Esophagus mucosa (tissue), 1 donor: ENCODE data around the gene MAGEA8. TPM values are rescaled to one million over a fixed set of nuclear protein-coding genes. Genes with fewer than 3 reads are reported as not detected.
"Not testable (repeated sequence)": the region's sequence is repeated elsewhere in the genome, so short reads cannot be mapped to it uniquely, and the experiment has no call there.

Experiments
- ATAC-seq: fragments of 200-7000 bp; cut with Tn5 transposase; one replicate; pipeline ENCODE4 v1.9.1; 2020
- total RNA-seq: library from RNA; stranded (reverse); gene quantifications from one replicate; pipeline ENCODE4 v1.2.4, GENCODE V29; 2023
- donor health status: DM: yes; HTN: yes; CAD: no.

MAGEA8 gene
- total RNA-seq, 1 donor from 2014 or later: not detected

- no peak for ATAC-seq
Measured at GRCh38 chrX:149908308-149908707, 27.3 kb downstream of the MAGEA8 start.

GRCh38 chrX:149908727-149909126, 27.7 kb downstream of the MAGEA8 start:
- ATAC-seq: no peak

GRCh38 chrX:149909324-149910177, 28.6 kb downstream of the MAGEA8 start:
- peak; percentile 33 for ATAC-seq

- no peak for ATAC-seq
Measured at GRCh38 chrX:149910178-149910695, 29.3 kb downstream of the MAGEA8 start.

GRCh38 chrX:149916745-149917392, 35.9 kb downstream of the MAGEA8 start:
- no peak for ATAC-seq

- not testable (repeated sequence) for ATAC-seq
Measured at GRCh38 chrX:149923836-149924235, 42.9 kb downstream of the MAGEA8 start.

GRCh38 chrX:149924434-149924833, 43.5 kb downstream of the MAGEA8 start:
- ATAC-seq: not testable (repeated sequence)

GRCh38 chrX:149927245-149927963, 46.4 kb downstream of the MAGEA8 start:
- ATAC-seq: peak; percentile 42

GRCh38 chrX:149927964-149928258, 46.9 kb downstream of the MAGEA8 start:
- not testable (repeated sequence) for ATAC-seq

GRCh38 chrX:149928635-149929034, 47.7 kb downstream of the MAGEA8 start:
- not testable (repeated sequence) for ATAC-seq

- not testable (repeated sequence) for ATAC-seq
Measured at GRCh38 chrX:149929400-149929799, 48.4 kb downstream of the MAGEA8 start, which contains the start of gene HSFX4. TSS of gene HSFX4 (plus strand) at chrX:149929573. CDS start at chrX:149929645, 72 bp downstream.

GRCh38 chrX:149931355-149931754, 50.4 kb downstream of the MAGEA8 start:
- not testable (repeated sequence) for ATAC-seq

- ATAC-seq: not testable (repeated sequence)
Measured at GRCh38 chrX:149932150-149932549, 51.2 kb downstream of the MAGEA8 start.

GRCh38 chrX:149932970-149933369, 52.0 kb downstream of the MAGEA8 start:
- not testable (repeated sequence) for ATAC-seq

GRCh38 chrX:149933547-149933946, 52.6 kb downstream of the MAGEA8 start:
- ATAC-seq: not testable (repeated sequence)

Other genes starting within 250 kb of the MAGEA8 start
- gene TMEM185A, start 249.4 kb upstream of the MAGEA8 start, total RNA-seq: 16.5 TPM
- gene MAGEA11, start 169.1 kb upstream of the MAGEA8 start, total RNA-seq: not detected
- gene HSFX1, start 107.1 kb upstream of the MAGEA8 start, total RNA-seq: 0.32 TPM
- gene MAGEA9, start 99.3 kb upstream of the MAGEA8 start, total RNA-seq: not detected
- not detected for gene HSFX4, start 48.4 kb downstream of the MAGEA8 start, total RNA-seq
- 19.6 TPM for gene EOLA2, start 57.3 kb downstream of the MAGEA8 start, total RNA-seq